ENCODE measurements around the gene KRTAP12-1. TPM values are rescaled to one million over a fixed set of nuclear protein-coding genes. Genes with fewer than 3 reads are reported as not detected.
"Not testable (repeated sequence)": the region's sequence is repeated elsewhere in the genome, so short reads cannot be mapped to it uniquely, and the experiment has no call there.

The KRTAP12-1 gene
- total RNA-seq, 1 experiment from 2014 or later: not detected

DNA sequence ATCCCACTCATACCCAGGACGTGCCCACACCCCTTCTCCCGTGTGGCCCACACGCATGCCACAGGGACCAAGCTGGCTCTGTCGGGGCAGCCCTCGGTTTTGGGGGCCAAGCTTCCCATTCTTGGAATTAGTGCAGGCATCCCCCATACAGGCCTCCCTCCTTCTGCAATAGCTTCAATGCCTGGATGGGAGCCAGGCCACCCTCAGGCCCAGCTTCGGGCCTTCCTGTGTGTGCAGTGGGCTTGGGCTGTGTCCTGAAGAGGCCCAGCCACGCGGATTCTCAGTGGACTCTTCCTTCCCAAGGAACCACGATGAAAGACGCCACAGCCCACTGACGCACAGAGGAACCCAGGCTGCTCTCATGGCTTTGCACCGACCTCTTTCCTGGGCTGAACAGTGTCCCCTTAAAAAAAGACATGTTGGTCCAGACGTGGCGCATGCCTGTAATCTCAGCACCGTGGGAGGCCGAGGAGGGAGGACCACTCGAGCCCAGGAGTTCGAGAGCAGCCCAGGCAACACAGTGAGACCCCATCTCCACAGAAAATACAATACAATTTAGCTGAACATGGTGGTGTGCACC lies 32.4 kb downstream of the KRTAP12-1 start:
- Mint-ChIP-seq H3K4me3 (ENCODE audit: low read depth, unreplicated experiment) (no peak overlapping the region), H3K27me3 (ENCODE audit: unreplicated experiment) (peaks cover 83% of the 10 kb centered on the region), H3K4me1 (ENCODE audit: low read depth, unreplicated experiment) (no peaks in the 10 kb centered on the region), H3K27ac (ENCODE audit: unreplicated experiment) (no peak overlapping the region), H3K36me3 (ENCODE audit: insufficient read depth, unreplicated experiment) (peaks cover 7% of the 10 kb centered on the region), H3K9me3 (ENCODE audit: low read depth, unreplicated experiment) (peaks cover 5% of the 10 kb centered on the region)
- no peak for DNase-seq
- intact Hi-C loops (cut with micrococcal nuclease; ENCODE audit: unreplicated experiment): no loop called here
- TF ChIP-seq, protein P1, sequence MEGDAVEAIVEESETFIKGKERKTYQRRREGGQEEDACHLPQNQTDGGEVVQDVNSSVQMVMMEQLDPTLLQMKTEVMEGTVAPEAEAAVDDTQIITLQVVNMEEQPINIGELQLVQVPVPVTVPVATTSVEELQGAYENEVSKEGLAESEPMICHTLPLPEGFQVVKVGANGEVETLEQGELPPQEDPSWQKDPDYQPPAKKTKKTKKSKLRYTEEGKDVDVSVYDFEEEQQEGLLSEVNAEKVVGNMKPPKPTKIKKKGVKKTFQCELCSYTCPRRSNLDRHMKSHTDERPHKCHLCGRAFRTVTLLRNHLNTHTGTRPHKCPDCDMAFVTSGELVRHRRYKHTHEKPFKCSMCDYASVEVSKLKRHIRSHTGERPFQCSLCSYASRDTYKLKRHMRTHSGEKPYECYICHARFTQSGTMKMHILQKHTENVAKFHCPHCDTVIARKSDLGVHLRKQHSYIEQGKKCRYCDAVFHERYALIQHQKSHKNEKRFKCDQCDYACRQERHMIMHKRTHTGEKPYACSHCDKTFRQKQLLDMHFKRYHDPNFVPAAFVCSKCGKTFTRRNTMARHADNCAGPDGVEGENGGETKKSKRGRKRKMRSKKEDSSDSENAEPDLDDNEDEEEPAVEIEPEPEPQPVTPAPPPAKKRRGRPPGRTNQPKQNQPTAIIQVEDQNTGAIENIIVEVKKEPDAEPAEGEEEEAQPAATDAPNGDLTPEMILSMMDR (IDR thresholded peaks at IDR 0.05; ENCODE audit: unreplicated experiment): no peak
- CTCF ChIA-PET: no interaction called here
- no TSS peak for BruUV-seq (replicated peaks)

DNA sequence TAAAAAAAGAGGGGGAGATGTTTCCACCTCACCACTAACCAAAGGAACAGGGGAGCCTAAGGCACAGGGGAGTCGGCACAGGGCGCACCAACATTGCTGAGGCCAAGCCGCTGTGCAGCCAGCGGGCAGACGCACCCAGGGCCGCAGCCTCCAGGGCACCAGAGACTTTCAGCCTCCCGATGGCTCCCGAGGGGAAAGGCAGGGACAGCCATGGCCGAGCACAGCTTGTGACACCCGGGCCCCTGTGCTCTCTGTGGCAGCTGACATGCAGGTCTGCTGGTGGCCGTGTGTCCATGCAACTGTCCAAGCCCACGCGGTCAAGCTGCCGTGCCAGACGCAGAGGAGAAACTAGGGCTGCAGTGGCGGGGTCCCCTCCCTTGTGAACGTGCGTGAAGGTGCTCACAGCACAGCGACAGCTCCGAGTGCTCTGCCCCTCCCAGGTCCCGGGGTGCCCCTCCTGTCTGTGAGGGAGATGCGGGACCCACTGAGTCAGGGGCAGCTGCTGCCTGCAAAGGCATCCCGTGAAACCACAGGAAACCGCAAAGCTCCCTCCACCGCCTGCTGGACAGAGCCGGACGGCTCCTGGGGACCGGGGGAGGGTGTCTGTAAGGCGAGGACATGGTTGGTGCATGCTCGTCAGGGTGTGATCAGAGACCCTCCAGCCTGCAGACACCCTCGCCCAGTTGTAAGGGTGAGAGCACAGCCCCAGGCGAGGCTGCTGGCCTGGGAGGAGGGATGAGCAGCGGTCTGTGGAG lies 33.2 kb downstream of the KRTAP12-1 start:
- H3K27me3 Mint-ChIP-seq (ENCODE audit: unreplicated experiment): peaks cover 82% of the 10 kb centered on the region
- TF ChIP-seq, protein P1 (IDR thresholded peaks at IDR 0.05; ENCODE audit: unreplicated experiment): no peak
- DNase-seq: no peak
- H3K27ac Mint-ChIP-seq (ENCODE audit: unreplicated experiment): no peak overlapping the region
- peaks cover 8% of the 10 kb centered on the region for H3K9me3 Mint-ChIP-seq (ENCODE audit: low read depth, unreplicated experiment)
- no peak overlapping the region for H3K4me3 Mint-ChIP-seq (ENCODE audit: low read depth, unreplicated experiment)
- H3K36me3 Mint-ChIP-seq (ENCODE audit: insufficient read depth, unreplicated experiment): peaks cover 5% of the 10 kb centered on the region
- H3K4me1 Mint-ChIP-seq (ENCODE audit: low read depth, unreplicated experiment): no peaks in the 10 kb centered on the region
- BruUV-seq (replicated peaks): no TSS peak
- CTCF ChIA-PET: no interaction called here
- intact Hi-C loops (cut with micrococcal nuclease; ENCODE audit: unreplicated experiment): no loop called here

DNA sequence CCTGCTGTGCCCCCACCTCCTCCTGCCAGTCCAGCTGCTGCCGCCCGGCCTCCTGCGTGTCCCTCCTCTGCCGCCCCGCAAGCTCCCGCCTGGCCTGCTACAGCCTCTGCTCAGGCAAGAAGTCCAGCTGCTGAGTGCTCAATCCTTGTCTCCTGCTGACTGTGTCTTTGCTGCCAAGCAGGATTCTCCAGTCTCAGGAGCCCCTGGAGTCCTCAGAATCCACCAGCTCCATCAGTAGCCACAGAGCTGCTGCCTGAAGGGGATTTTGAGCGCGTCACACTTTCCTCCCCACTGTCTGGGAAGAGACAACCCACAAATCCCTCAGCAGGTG lies 34.8 kb downstream of the KRTAP12-1 start:
- intact Hi-C loops (cut with micrococcal nuclease; ENCODE audit: unreplicated experiment): no loop called here
- no peak for DNase-seq
- no peaks in the 10 kb centered on the region for H3K4me1 Mint-ChIP-seq (ENCODE audit: low read depth, unreplicated experiment)
- no TSS peak for BruUV-seq (replicated peaks)
- H3K36me3 Mint-ChIP-seq (ENCODE audit: insufficient read depth, unreplicated experiment): peaks cover 3% of the 10 kb centered on the region
- H3K4me3 Mint-ChIP-seq (ENCODE audit: low read depth, unreplicated experiment): no peak overlapping the region
- peaks cover 8% of the 10 kb centered on the region for H3K9me3 Mint-ChIP-seq (ENCODE audit: low read depth, unreplicated experiment)
- peaks cover 81% of the 10 kb centered on the region for H3K27me3 Mint-ChIP-seq (ENCODE audit: unreplicated experiment)
- H3K27ac Mint-ChIP-seq (ENCODE audit: unreplicated experiment): no peak overlapping the region
- CTCF ChIA-PET: no interaction called here
- TF ChIP-seq, protein P1 (IDR thresholded peaks at IDR 0.05; ENCODE audit: unreplicated experiment): no peak

GRCh38 chr21:44646366-44647221 lies 35.4 kb downstream of the KRTAP12-1 start, which contains the start of gene KRTAP10-11:
Gene KRTAP10-11 (plus strand): TSS chr21:44646414. CDS start chr21:44646459, 45 bp downstream.
- H3K27ac Mint-ChIP-seq (ENCODE audit: unreplicated experiment); H3K4me1 Mint-ChIP-seq (ENCODE audit: low read depth, unreplicated experiment); DNase-seq; intact Hi-C loops (cut with micrococcal nuclease; ENCODE audit: unreplicated experiment); H3K9me3 Mint-ChIP-seq (ENCODE audit: low read depth, unreplicated experiment); H3K4me3 Mint-ChIP-seq (ENCODE audit: low read depth, unreplicated experiment); BruUV-seq (replicated peaks); H3K36me3 Mint-ChIP-seq (ENCODE audit: insufficient read depth, unreplicated experiment); CTCF ChIA-PET: not testable (repeated sequence)
- H3K27me3 Mint-ChIP-seq (ENCODE audit: unreplicated experiment): peaks cover 82% of the 10 kb centered on the region

Measured in Calu3 (cell line).